Subcutaneous preadipocyte (primary cell): ENCODE data around the gene PROCR. TPM values are rescaled to one million over a fixed set of nuclear protein-coding genes. Genes with fewer than 3 reads are reported as not detected.

Experiments used
- small RNA-seq: library from RNA; depleted of rRNA; stranded (forward); fragments of <200 nt; gene quantifications from one replicate; pipeline ENCODE3, GENCODE V24; 2012
- total RNA-seq: library from RNA; depleted of rRNA; stranded (reverse); fragments of >200 nt; gene quantifications from 2 replicates; pipeline ENCODE4 v1.2.3, GENCODE V29; 2012

PROCR gene
- total RNA-seq = 136 and 137 TPM in 2 replicates

GRCh38 chr20:35171753-35172433 is at the start of gene PROCR:
Gene PROCR (plus strand): TSS chr20:35172072. CDS start chr20:35172155, 83 bp downstream.

GRCh38 chr20:35146920-35147574 is 24.8 kb upstream of the PROCR start, which contains the start of gene EDEM2:
Gene EDEM2 (minus strand): TSS chr20:35147336. CDS start chr20:35147258, 78 bp downstream.

GRCh38 chr20:35226126-35226883 is 54.4 kb downstream of the PROCR start, which contains the start of gene MMP24:
Gene MMP24 (plus strand): TSS chr20:35226690. CDS start chr20:35226739, 49 bp downstream.

Small RNA genes lying within 50 kb of the gene (small RNA-seq; reads per million reads assigned to genes)
- gene MT1P3 (not detected), gene RNA5SP483 (not detected)

Other genes with a start within 250 kb of the PROCR start
- gene GSS, start 216.3 kb upstream of the PROCR start, total RNA-seq = 64.7 and 74.1 TPM in 2 replicates
- under 0.01 TPM in 1 of 2 replicates, not detected in the other for gene MYH7B, start 216.2 kb upstream of the PROCR start, total RNA-seq
- gene TRPC4AP, start 79.3 kb upstream of the PROCR start, total RNA-seq = 65.0 and 75.5 TPM in 2 replicates
- 32.7 and 35.0 TPM in 2 replicates for gene EDEM2, start 24.7 kb upstream of the PROCR start, total RNA-seq
- under 0.01 TPM in 2 replicates for gene MMP24, start 54.6 kb downstream of the PROCR start, total RNA-seq
- 11.9 and 14.7 TPM in 2 replicates for gene MMP24OS, start 106.0 kb downstream of the PROCR start, total RNA-seq
- 124 and 156 TPM in 2 replicates for gene EIF6, start 112.7 kb downstream of the PROCR start, total RNA-seq
- not detected in 2 replicates for gene FAM83C, start 120.4 kb downstream of the PROCR start, total RNA-seq
- gene UQCC1, start 239.9 kb downstream of the PROCR start, total RNA-seq = 22.0 and 24.2 TPM in 2 replicates